Left lung (tissue), 10 donors: ENCODE results near the gene BACH2. TPM values are rescaled to one million over a fixed set of nuclear protein-coding genes. Genes with fewer than 3 reads are reported as not detected.

Experiments
- ATAC-seq: fragments of 200-7000 bp; cut with Tn5 transposase; one replicate; pipeline ENCODE4 v1.9.1; 2020; ENCODE audit warnings: moderate library complexity
- DNase-seq, 4 donors: peaks; one replicate each; pipeline ENCODE4 v3.0.0-alpha.2; 2013 to 2020
- H3K27ac ChIP-seq, 2 donors: fragments of 200-600 bp; sonication (generic) in 1 of 2; one replicate each; pipeline versions ENCODE4 v1.5.0 to v1.8.0; 2020 to 2021
- H3K27me3 ChIP-seq, 2 donors: fragments of 200-600 bp; sonication (generic) in 1 of 2; one replicate each; pipeline versions ENCODE4 v1.5.0 to v1.8.0; 2020 to 2021
- H3K36me3 ChIP-seq, 2 donors: fragments of 200-600 bp; sonication (generic) in 1 of 2; one replicate each; pipeline versions ENCODE4 v1.5.0 to v1.8.0; 2020 to 2021
- H3K4me1 ChIP-seq, 2 donors: fragments of 200-600 bp; one replicate each; pipeline ENCODE4 v1.8.0; 2021
- H3K4me3 ChIP-seq, 2 donors: fragments of 200-600 bp; sonication (generic) in 1 of 2; one replicate each; pipeline versions ENCODE4 v1.5.0 to v1.8.0; 2020 to 2021; ENCODE audit warnings: mild to moderate bottlenecking in 1 of 2
- H3K9me3 ChIP-seq, 2 donors: fragments of 200-600 bp; sonication (generic) in 1 of 2; one replicate each; pipeline versions ENCODE4 v1.5.0 to v1.8.0; 2020 to 2021
- CTCF ChIP-seq, 2 donors: fragments of 200-600 bp; sonication (generic) in 1 of 2; IDR thresholded peaks; one replicate each; pipeline versions ENCODE4 v1.5.0 to v1.8.0; 2021; ENCODE audit warnings: antibody characterized with exemption in 2 of 2
- intact Hi-C, 2 donors: fragments of 100-400 bp; cut with DNase I; formaldehyde crosslinking; loops; one replicate each; pipeline versions ENCODE4 v1.11.2 to v1.14.2; 2022
- microRNA-seq, 2 donors: library from miRNA; unstranded; fragments of <30 nt; microRNA quantifications; one replicate each; pipeline ENCODE4, GENCODE V29; 2019
- polyA plus RNA-seq, 6 donors: library from polyadenylated mRNA; unstranded; fragments of 120-200 nt; gene quantifications; one replicate each; pipeline ENCODE4 v1.2.1, GENCODE V29; 2013; ENCODE audit not compliant: insufficient read length in 6 of 6
- total RNA-seq, 2 donors: library from RNA; stranded (reverse); fragmentation: NEBNext Ultra II Directional; extraction: Animal tissue kit (Norgen Biotek cat#: 25700); gene quantifications; one replicate each; pipeline ENCODE4 v1.2.1, GENCODE V29; 2021
- donor health status: DM: no; HTN: yes; CAD: no.
- donor health status: DM: no; HTN: no; CAD: no.

The BACH2 gene
- total and polyA plus RNA-seq, 8 donors, result 3.8 to 10.6 (median 8.9) TPM

GRCh38 chr6:89888871-89889270 is 407.8 kb downstream of the BACH2 start:
- H3K27me3 ChIP-seq, result peaks cover 28 to 76% of the 10 kb centered on the region in 2 donors

GRCh38 chr6:89888138-89888514 is 408.5 kb downstream of the BACH2 start:
- no peak for ATAC-seq
- TF ChIP-seq CTCF (IDR thresholded peaks at IDR 0.05), result no peak
- no peaks in the 10 kb centered on the region for H3K9me3 ChIP-seq

More at GRCh38 chr6:89888871-89889270, 407.8 kb downstream of the BACH2 start:
- TF ChIP-seq CTCF (IDR thresholded peaks at IDR 0.05), result no peak
- ATAC-seq (no peak), DNase-seq (no peak)
- Histone ChIP-seq H3K27ac (no peak overlapping the region), H3K36me3 (no peaks in the 10 kb centered on the region), H3K4me3 (no peak overlapping the region), H3K4me1 (no peaks in the 10 kb centered on the region), H3K9me3 (no peaks in the 10 kb centered on the region)
- intact Hi-C loops, result no loop called here

GRCh38 chr6:89887452-89888137 is 409.0 kb downstream of the BACH2 start:
- TF ChIP-seq CTCF (IDR thresholded peaks at IDR 0.05), result no peak

More at GRCh38 chr6:89888138-89888514, 408.5 kb downstream of the BACH2 start:
- intact Hi-C loops, result no loop called here
- no peaks in the 10 kb centered on the region for H3K36me3 ChIP-seq
- H3K27ac ChIP-seq, result no peak overlapping the region
- no peak overlapping the region for H3K4me3 ChIP-seq
- no peak for DNase-seq
- H3K4me1 ChIP-seq, result no peaks in the 10 kb centered on the region
- peaks cover 28 to 69% of the 10 kb centered on the region in 2 donors for H3K27me3 ChIP-seq

GRCh38 chr6:89886378-89887120 is 410.1 kb downstream of the BACH2 start:
- DNase-seq (peak in 1 of 4 donors; percentile 61), ATAC-seq (no peak)
- intact Hi-C loops, result no loop called here
- no peaks in the 10 kb centered on the region for H3K36me3 ChIP-seq
- no peaks in the 10 kb centered on the region for H3K4me1 ChIP-seq
- no peak overlapping the region for H3K4me3 ChIP-seq
- peaks cover 27 to 53% of the 10 kb centered on the region in 2 donors for H3K27me3 ChIP-seq
- no peak for TF ChIP-seq CTCF (IDR thresholded peaks at IDR 0.05)
- no peak overlapping the region for H3K27ac ChIP-seq
- no peaks in the 10 kb centered on the region for H3K9me3 ChIP-seq

More at GRCh38 chr6:89887452-89888137, 409.0 kb downstream of the BACH2 start:
- Histone ChIP-seq H3K4me1 (no peaks in the 10 kb centered on the region), H3K27me3 (peaks cover 28 to 63% of the 10 kb centered on the region in 2 donors), H3K4me3 (no peak overlapping the region), H3K36me3 (no peaks in the 10 kb centered on the region), H3K9me3 (no peaks in the 10 kb centered on the region), H3K27ac (no peak overlapping the region)
- intact Hi-C loops, result no loop called here
- ATAC-seq (peak; percentile 34), DNase-seq (peak in 1 of 4 donors; percentile 74)

Small RNA genes within 50 kb of the gene (microRNA-seq; reads per million reads assigned to microRNA genes)
- 0 reads per million in 2 donors for gene MIR4464
